HEK293 (cell line): Measurements from ENCODE around the gene ABHD16A.

Experiments used
- CTCF ChIA-PET: fragments of 350-600 bp; formaldehyde crosslinking; extraction: SDS; loops from one replicate; lab custom pipeline; 2021; ENCODE audit warnings: antibody characterized with exemption; lab: Yijun Ruan, JAX
- POLR2A ChIA-PET: fragments of 300-600 bp; formaldehyde crosslinking; extraction: SDS; loops from one replicate; lab custom pipeline; 2020; ENCODE audit warnings: antibody characterized with exemption, inconsistent platforms; lab: Yijun Ruan, JAX
- H3K27ac ChIP-seq: fragments of 200-500 bp; sonication (Bioruptor generic); 2 replicates; pipeline ENCODE4 v1.5.1; 2014; ENCODE audit warnings: low read depth, low read length, control low read depth, inconsistent platforms; ENCODE audit errors: extremely low read depth
- H3K36me3 ChIP-seq, 2 experiments: fragments of 200-500 bp in 1 of 2; sonication (Bioruptor generic) in 1 of 2; 1 replicate in 1 of 2; 2 replicates in 1 of 2; pipeline ENCODE4 v1.5.1; 2014 to 2017; ENCODE audit warnings: inconsistent platforms in 2 of 2, low read length in 2 of 2; ENCODE audit not compliant: control insufficient read depth in 2 of 2, insufficient read depth in 1 of 2
- H3K4me1 ChIP-seq: fragments of 200-500 bp; sonication (Bioruptor generic); 2 replicates; pipeline ENCODE4 v1.5.1; 2014; ENCODE audit warnings: mild to moderate bottlenecking, low read length, inconsistent platforms; ENCODE audit not compliant: control insufficient read depth, insufficient read depth
- H3K4me3 ChIP-seq: 2 replicates; pipeline ENCODE4 v1.5.1; 2011; ENCODE audit warnings: low read depth, mild to moderate bottlenecking, control low read depth, low read length, moderate library complexity
- H3K9me3 ChIP-seq: fragments of 200-500 bp; sonication (Bioruptor generic); 2 replicates; pipeline ENCODE4 v1.5.1; 2014; ENCODE audit warnings: low read depth, low read length, inconsistent platforms; ENCODE audit not compliant: control insufficient read depth, insufficient read depth
- EGR2 ChIP-seq: fragments of 450-650 bp; formaldehyde crosslinking; IDR thresholded peaks from 2 replicates; pipeline ENCODE4 v1.5.1; 2016; ENCODE audit warnings: low read depth, missing biosample characterization, missing genetic modification characterization
- KLF7 ChIP-seq: fragments of 450-650 bp; formaldehyde crosslinking; IDR thresholded peaks from 2 replicates; pipeline ENCODE4 v1.5.1; 2016; ENCODE audit warnings: missing biosample characterization, missing genetic modification characterization, borderline replicate concordance
- KLF9 ChIP-seq: fragments of 450-650 bp; formaldehyde crosslinking; IDR thresholded peaks from 2 replicates; pipeline ENCODE4 v1.5.1; 2016; ENCODE audit warnings: missing biosample characterization, missing genetic modification characterization, low read depth
- MEIS1 ChIP-seq: sonication (generic); formaldehyde crosslinking; IDR thresholded peaks from 2 replicates; pipeline ENCODE4 v1.8.1; 2022; ENCODE audit warnings: missing genetic modification reagents, mild to moderate bottlenecking, borderline replicate concordance
- SP3 ChIP-seq: fragments of 450-650 bp; formaldehyde crosslinking; IDR thresholded peaks from 2 replicates; pipeline ENCODE4 v1.5.1; 2016; ENCODE audit warnings: missing biosample characterization, missing genetic modification characterization
- SP7 ChIP-seq: fragments of 450-650 bp; formaldehyde crosslinking; IDR thresholded peaks from 2 replicates; pipeline ENCODE4 v1.5.1; 2016; ENCODE audit warnings: missing biosample characterization, missing genetic modification characterization
- ZBTB21 ChIP-seq: fragments of 450-650 bp; formaldehyde crosslinking; IDR thresholded peaks from 2 replicates; pipeline ENCODE4 v1.5.1; 2017; ENCODE audit warnings: missing biosample characterization, missing genetic modification characterization
- ZFP37 ChIP-seq: fragments of 450-650 bp; formaldehyde crosslinking; IDR thresholded peaks from 2 replicates; pipeline ENCODE4 v1.5.1; 2016; ENCODE audit warnings: missing biosample characterization, missing genetic modification characterization
- ZNF133 ChIP-seq: fragments of 450-650 bp; formaldehyde crosslinking; IDR thresholded peaks from 2 replicates; pipeline ENCODE4 v1.5.1; 2016; ENCODE audit warnings: missing biosample characterization, missing genetic modification characterization
- ZNF138 ChIP-seq: fragments of 450-650 bp; formaldehyde crosslinking; IDR thresholded peaks from 2 replicates; pipeline ENCODE4 v1.5.1; 2016; ENCODE audit warnings: missing biosample characterization, missing genetic modification characterization, borderline replicate concordance
- ZNF169 ChIP-seq: fragments of 450-650 bp; formaldehyde crosslinking; IDR thresholded peaks from 2 replicates; pipeline ENCODE4 v1.5.1; 2016; ENCODE audit warnings: missing biosample characterization, missing genetic modification characterization
- ZNF221 ChIP-seq: fragments of 450-650 bp; formaldehyde crosslinking; IDR thresholded peaks from 2 replicates; pipeline ENCODE4 v1.5.1; 2017; ENCODE audit warnings: missing biosample characterization, missing genetic modification characterization, borderline replicate concordance
- ZNF398 ChIP-seq: fragments of 450-650 bp; formaldehyde crosslinking; IDR thresholded peaks from 2 replicates; pipeline ENCODE4 v1.5.1; 2017; ENCODE audit warnings: missing biosample characterization, missing genetic modification characterization
- ZNF433 ChIP-seq: fragments of 450-650 bp; formaldehyde crosslinking; IDR thresholded peaks from 2 replicates; pipeline ENCODE4 v1.5.1; 2016; ENCODE audit warnings: missing biosample characterization, missing genetic modification characterization, low read depth
- ZNF548 ChIP-seq: fragments of 450-650 bp; formaldehyde crosslinking; IDR thresholded peaks from 2 replicates; pipeline ENCODE4 v1.5.1; 2016; ENCODE audit warnings: missing biosample characterization, missing genetic modification characterization
- ZNF654 ChIP-seq: fragments of 450-650 bp; formaldehyde crosslinking; IDR thresholded peaks from 2 replicates; pipeline ENCODE4 v1.5.1; 2016; ENCODE audit warnings: low read depth, missing biosample characterization, missing genetic modification characterization
- ZNF747 ChIP-seq: fragments of 450-650 bp; formaldehyde crosslinking; IDR thresholded peaks from 2 replicates; pipeline ENCODE4 v1.5.1; 2016; ENCODE audit warnings: missing biosample characterization, missing genetic modification characterization
- ZNF768 ChIP-seq: fragments of 450-650 bp; formaldehyde crosslinking; IDR thresholded peaks from 2 replicates; pipeline ENCODE4 v1.5.1; 2018; ENCODE audit warnings: missing biosample characterization, mild to moderate bottlenecking, missing genetic modification characterization
- ZNF791 ChIP-seq: fragments of 450-650 bp; formaldehyde crosslinking; IDR thresholded peaks from 2 replicates; pipeline ENCODE4 v1.5.1; 2016; ENCODE audit warnings: missing biosample characterization, missing genetic modification characterization
- TF ChIP-seq, protein P1 (sequence below): fragments of 450-650 bp; formaldehyde crosslinking; IDR thresholded peaks from 2 replicates; pipeline ENCODE4 v1.5.1; 2016; ENCODE audit warnings: missing biosample characterization, missing genetic modification characterization, low read depth
- TF ChIP-seq, protein P2 (sequence below): fragments of 450-650 bp; formaldehyde crosslinking; IDR thresholded peaks from 2 replicates; pipeline ENCODE4 v1.5.1; 2016; ENCODE audit warnings: missing biosample characterization, missing genetic modification characterization
- TF ChIP-seq, protein P3 (sequence below): fragments of 450-650 bp; formaldehyde crosslinking; IDR thresholded peaks from 2 replicates; pipeline ENCODE4 v1.5.1; 2016; ENCODE audit warnings: missing biosample characterization, missing genetic modification characterization
- TF ChIP-seq, protein P4 (sequence below): fragments of 450-650 bp; IDR thresholded peaks from 2 replicates; pipeline ENCODE4 v1.5.1; 2018; ENCODE audit warnings: missing biosample characterization, missing genetic modification characterization

Gene ABHD16A

DNA sequence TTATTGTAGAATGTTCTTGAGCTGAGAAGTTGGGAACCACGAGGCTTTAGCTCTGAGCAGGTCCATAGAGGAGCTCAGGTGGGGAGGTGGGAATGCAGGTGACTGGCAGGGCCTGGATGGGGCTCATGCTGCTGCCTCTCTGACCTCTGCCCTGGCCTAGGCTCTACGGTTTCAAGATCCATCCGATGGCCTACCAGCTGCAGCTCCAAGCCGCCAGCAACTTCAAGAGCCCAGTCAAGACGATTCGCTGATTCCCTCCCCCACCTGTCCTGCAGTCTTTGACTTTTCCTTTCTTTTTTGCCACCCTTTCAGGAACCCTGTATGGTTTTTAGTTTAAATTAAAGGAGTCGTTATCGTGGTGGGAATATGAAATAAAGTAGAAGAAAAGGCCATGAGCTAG lies 33.4 kb downstream of the ABHD16A start, which contains the start of gene LY6G5B:
TSS of gene LY6G5B (plus strand) at position 301 of the 400 bp plus-strand sequence. CDS start 975 bp downstream, outside the sequence.
- H3K4me3 ChIP-seq, result no peak within 1 kb of the TSS
- H3K9me3 ChIP-seq, result no peaks in the 10 kb centered on the region
- no peaks in the 10 kb centered on the region for H3K4me1 ChIP-seq
- CTCF ChIA-PET, result interaction anchor here (1.1 kb wide), 1 partner anchor 21 kb away, joined by 3 read pairs; no protein-coding TSS in a partner anchor
- peaks cover 48 to 71% of the 10 kb centered on the region in 2 experiments for H3K36me3 ChIP-seq
- no peak within 1 kb of the TSS for H3K27ac ChIP-seq
- TF ChIP-seq MEIS1 (CRISPR knock-in tag) (no peak), ZNF548 (no peak), EGR2 (tag by site-specific recombination) (no peak), ZNF221 (tag by site-specific recombination) (no peak), ZBTB21 (tag by site-specific recombination) (no peak), SP7 (no peak), ZNF169 (no peak)
- TF ChIP-seq, protein P1, sequence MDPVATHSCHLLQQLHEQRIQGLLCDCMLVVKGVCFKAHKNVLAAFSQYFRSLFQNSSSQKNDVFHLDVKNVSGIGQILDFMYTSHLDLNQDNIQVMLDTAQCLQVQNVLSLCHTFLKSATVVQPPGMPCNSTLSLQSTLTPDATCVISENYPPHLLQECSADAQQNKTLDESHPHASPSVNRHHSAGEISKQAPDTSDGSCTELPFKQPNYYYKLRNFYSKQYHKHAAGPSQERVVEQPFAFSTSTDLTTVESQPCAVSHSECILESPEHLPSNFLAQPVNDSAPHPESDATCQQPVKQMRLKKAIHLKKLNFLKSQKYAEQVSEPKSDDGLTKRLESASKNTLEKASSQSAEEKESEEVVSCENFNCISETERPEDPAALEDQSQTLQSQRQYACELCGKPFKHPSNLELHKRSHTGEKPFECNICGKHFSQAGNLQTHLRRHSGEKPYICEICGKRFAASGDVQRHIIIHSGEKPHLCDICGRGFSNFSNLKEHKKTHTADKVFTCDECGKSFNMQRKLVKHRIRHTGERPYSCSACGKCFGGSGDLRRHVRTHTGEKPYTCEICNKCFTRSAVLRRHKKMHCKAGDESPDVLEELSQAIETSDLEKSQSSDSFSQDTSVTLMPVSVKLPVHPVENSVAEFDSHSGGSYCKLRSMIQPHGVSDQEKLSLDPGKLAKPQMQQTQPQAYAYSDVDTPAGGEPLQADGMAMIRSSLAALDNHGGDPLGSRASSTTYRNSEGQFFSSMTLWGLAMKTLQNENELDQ (tag by site-specific recombination), result no peak
- TF ChIP-seq, all 188 proteins: peak for 0
- POLR2A ChIA-PET, result interaction anchor here (0.9 to 1.1 kb wide), 2 partner anchors 9 to 445 kb away, joined by 3 to 9 read pairs; partner anchors contain the start of gene C6orf47

GRCh38 chr6:31666337-31666965 lies 36.7 kb downstream of the ABHD16A start:
- H3K4me1 ChIP-seq, result 0 out of 2 replicates have a peak, but pooled peaks cover 4% of the 10 kb centered on the region
- H3K36me3 ChIP-seq, result peaks cover 35 to 71% of the 10 kb centered on the region in 2 experiments
- ChIA-PET POLR2A (interaction anchor here (0.6 to 7.4 kb wide), 6 partner anchors 9 to 168 kb away, joined by 3 to 180 read pairs (median 5); partner anchors contain the start of genes ABHD16A, APOM, BAG6 and HSPA1B), CTCF (interaction anchor here (0.6 to 1.3 kb wide), 6 partner anchors 12 to 82 kb away, joined by 3 to 5 read pairs (median 4); partner anchors contain the start of gene LY6G5C)
- H3K27ac ChIP-seq, result peak overlapping the region; percentile 73
- H3K9me3 ChIP-seq, result no peaks in the 10 kb centered on the region
- peak overlapping the region; percentile 92 for H3K4me3 ChIP-seq
- TF ChIP-seq ZNF768 (tag by site-specific recombination) (no peak), ZFP37 (no peak), ZNF133 (no peak), ZNF398 (tag by site-specific recombination) (no peak), KLF9 (tag by site-specific recombination) (no peak), ZNF138 (tag by site-specific recombination) (no peak), ZNF433 (no peak), EGR2 (tag by site-specific recombination) (0 out of 2 replicates have a peak, but pooled peaks have one; percentile 4), ZNF747 (tag by site-specific recombination) (no peak), ZNF654 (tag by site-specific recombination) (no peak), ZNF791 (tag by site-specific recombination) (no peak), KLF7 (tag by site-specific recombination) (no peak), SP3 (tag by site-specific recombination) (no peak), ZBTB21 (tag by site-specific recombination) (no peak)
- TF ChIP-seq, protein P2, sequence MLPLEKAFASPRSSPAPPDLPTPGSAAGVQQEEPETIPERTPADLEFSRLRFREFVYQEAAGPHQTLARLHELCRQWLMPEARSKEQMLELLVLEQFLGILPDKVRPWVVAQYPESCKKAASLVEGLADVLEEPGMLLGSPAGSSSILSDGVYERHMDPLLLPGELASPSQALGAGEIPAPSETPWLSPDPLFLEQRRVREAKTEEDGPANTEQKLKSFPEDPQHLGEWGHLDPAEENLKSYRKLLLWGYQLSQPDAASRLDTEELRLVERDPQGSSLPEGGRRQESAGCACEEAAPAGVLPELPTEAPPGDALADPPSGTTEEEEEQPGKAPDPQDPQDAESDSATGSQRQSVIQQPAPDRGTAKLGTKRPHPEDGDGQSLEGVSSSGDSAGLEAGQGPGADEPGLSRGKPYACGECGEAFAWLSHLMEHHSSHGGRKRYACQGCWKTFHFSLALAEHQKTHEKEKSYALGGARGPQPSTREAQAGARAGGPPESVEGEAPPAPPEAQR (tag by site-specific recombination), result no peak
- TF ChIP-seq, protein P3, sequence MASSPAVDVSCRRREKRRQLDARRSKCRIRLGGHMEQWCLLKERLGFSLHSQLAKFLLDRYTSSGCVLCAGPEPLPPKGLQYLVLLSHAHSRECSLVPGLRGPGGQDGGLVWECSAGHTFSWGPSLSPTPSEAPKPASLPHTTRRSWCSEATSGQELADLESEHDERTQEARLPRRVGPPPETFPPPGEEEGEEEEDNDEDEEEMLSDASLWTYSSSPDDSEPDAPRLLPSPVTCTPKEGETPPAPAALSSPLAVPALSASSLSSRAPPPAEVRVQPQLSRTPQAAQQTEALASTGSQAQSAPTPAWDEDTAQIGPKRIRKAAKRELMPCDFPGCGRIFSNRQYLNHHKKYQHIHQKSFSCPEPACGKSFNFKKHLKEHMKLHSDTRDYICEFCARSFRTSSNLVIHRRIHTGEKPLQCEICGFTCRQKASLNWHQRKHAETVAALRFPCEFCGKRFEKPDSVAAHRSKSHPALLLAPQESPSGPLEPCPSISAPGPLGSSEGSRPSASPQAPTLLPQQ, result no peak
- TF ChIP-seq, protein P4, sequence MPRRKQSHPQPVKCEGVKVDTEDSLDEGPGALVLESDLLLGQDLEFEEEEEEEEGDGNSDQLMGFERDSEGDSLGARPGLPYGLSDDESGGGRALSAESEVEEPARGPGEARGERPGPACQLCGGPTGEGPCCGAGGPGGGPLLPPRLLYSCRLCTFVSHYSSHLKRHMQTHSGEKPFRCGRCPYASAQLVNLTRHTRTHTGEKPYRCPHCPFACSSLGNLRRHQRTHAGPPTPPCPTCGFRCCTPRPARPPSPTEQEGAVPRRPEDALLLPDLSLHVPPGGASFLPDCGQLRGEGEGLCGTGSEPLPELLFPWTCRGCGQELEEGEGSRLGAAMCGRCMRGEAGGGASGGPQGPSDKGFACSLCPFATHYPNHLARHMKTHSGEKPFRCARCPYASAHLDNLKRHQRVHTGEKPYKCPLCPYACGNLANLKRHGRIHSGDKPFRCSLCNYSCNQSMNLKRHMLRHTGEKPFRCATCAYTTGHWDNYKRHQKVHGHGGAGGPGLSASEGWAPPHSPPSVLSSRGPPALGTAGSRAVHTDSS (tag by site-specific recombination), result no peak
